Heart left ventricle (tissue), 13 donors: ENCODE data around the gene OXCT2.
"Not testable (repeated sequence)": the region's sequence is repeated elsewhere in the genome, so short reads cannot be mapped to it uniquely, and the experiment has no call there.

Experiments
- POLR2A ChIP-seq, 2 donors: fragments of 450-650 bp; IDR thresholded peaks; one replicate each; pipeline ENCODE4 v1.6.1; 2017; ENCODE audit warnings: antibody characterized with exemption in 2 of 2, mild to moderate bottlenecking in 2 of 2, moderate library complexity in 2 of 2
- TF ChIP-seq, protein P1 (sequence below), 12 donors: fragments of 200-600 bp; sonication (generic) in 4 of 12; IDR thresholded peaks; one replicate each; pipeline versions ENCODE4 v1.5.0 to v1.8.0; 2018 to 2022; ENCODE audit warnings: antibody characterized with exemption in 12 of 12, mild to moderate bottlenecking in 5 of 12
- donor health status: ischemic (EF 13 %, LVEDD 7.1; RV severe dilation, severe dysfunction).
- donor health status: DM: no; HTN: yes; CAD: no.
- donor health status: DM: no; HTN: no; CAD: no.
- donor health status: ischemic (EF 25% LVEDD 6.9; RV normal size, moderate dysfunction).
- donor health status: ischemic (EF 25% LVEDD 5.7; RV mildly dilated, moderate dysfunction).
- donor health status: ischemic (EF 35%, LVEDD 5.7; RV mildly dilated, moderate dysfunction).
- donor health status: nonischemic (EF 11% LVEDD 7.7; RV severe dilation, severe dysfunction).
- donor health status: DM: yes; HTN: yes; CAD: no.
- donor health status: PGD.
- donor health status: ischemic (EF 29% LVEDD 5.4; RV normal size, mild dysfunction).
- donor health status: nonischemic (EF 23%, LVEDD 6.1; RV moderate dilation, normal function).

DNA sequence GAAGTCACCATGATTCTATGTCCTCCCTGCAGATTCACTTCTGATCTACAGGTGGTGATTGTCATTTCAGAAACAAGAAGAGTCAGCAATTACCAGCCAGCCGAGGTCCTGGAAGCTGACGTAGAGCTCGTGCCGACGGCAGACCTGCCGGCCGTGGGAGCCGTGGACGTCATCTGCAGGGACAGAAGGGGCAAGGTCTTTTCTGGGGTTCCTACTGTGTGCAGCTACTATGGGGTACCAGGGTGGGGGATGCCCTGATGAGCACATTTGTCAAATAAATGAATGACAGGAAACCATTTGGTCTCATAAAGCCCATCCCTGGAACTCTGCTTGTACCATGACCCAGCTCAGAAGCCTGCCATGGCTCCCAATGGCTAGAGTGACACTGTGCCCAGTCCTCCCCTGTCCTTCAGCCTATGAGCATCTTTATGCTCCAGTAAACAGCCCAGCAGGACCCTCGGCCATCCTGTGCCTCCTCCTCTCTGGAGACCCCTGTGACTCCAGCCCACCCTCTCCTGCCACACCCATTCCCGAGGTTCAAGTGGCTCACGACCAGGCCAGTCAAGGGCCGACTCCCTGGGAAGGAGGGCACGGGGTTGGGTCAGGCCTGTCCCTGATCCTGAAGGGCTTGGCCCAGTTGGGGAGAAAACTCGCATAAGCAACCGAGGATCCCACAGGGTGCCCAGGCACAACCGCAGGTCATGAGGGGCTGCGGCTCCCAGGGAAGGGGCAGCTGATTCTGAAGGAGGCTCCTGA, 7.4 kb downstream of the OXCT2 start:
- TF ChIP-seq, protein P1, sequence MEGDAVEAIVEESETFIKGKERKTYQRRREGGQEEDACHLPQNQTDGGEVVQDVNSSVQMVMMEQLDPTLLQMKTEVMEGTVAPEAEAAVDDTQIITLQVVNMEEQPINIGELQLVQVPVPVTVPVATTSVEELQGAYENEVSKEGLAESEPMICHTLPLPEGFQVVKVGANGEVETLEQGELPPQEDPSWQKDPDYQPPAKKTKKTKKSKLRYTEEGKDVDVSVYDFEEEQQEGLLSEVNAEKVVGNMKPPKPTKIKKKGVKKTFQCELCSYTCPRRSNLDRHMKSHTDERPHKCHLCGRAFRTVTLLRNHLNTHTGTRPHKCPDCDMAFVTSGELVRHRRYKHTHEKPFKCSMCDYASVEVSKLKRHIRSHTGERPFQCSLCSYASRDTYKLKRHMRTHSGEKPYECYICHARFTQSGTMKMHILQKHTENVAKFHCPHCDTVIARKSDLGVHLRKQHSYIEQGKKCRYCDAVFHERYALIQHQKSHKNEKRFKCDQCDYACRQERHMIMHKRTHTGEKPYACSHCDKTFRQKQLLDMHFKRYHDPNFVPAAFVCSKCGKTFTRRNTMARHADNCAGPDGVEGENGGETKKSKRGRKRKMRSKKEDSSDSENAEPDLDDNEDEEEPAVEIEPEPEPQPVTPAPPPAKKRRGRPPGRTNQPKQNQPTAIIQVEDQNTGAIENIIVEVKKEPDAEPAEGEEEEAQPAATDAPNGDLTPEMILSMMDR (IDR thresholded peaks at IDR 0.05), result not testable (repeated sequence)
- not testable (repeated sequence) for TF ChIP-seq POLR2A (IDR thresholded peaks at IDR 0.05)
